HG02870 (cell line): ENCODE measurements around the gene BBS5.
A peak's percentile ranks its signal among the peaks of the same experiment; 100 is the strongest.
"Not testable (repeated sequence)": the region's sequence is repeated elsewhere in the genome, so short reads cannot be mapped to it uniquely, and the experiment has no call there.

ENCODE experiments used
- ATAC-seq: cut with Tn5 transposase; IDR thresholded peaks from one replicate; pipeline ENCODE4 v1.9.1; 2021; ENCODE audit warnings: mild to moderate bottlenecking, moderate library complexity; ENCODE audit not compliant: unreplicated experiment

The BBS5 gene

GRCh38 chr2:169485650-169486138 is 6.4 kb downstream of the BBS5 start:
- ATAC-seq, result no peak

GRCh38 chr2:169486487-169486886 is 7.2 kb downstream of the BBS5 start:
- no peak for ATAC-seq

DNA sequence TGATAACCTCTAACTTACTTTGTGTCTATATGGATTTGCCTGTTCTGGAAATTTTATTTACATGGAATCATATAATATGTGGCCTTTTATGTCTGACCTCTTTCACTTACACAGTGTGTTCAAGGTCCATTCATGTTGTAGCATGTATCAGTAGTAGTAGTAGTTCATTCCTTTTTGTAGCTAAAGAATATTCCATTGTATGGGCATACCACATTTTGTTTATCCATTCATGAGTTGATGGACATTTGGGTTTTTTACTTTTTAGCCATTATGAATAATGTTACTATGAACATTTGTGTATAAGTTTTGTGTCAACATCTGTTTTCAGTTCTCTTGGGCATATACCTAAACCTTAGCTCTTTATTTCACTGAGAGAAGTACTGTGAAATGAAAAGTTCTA is 11.5 kb downstream of the BBS5 start:
- no peak for ATAC-seq

DNA sequence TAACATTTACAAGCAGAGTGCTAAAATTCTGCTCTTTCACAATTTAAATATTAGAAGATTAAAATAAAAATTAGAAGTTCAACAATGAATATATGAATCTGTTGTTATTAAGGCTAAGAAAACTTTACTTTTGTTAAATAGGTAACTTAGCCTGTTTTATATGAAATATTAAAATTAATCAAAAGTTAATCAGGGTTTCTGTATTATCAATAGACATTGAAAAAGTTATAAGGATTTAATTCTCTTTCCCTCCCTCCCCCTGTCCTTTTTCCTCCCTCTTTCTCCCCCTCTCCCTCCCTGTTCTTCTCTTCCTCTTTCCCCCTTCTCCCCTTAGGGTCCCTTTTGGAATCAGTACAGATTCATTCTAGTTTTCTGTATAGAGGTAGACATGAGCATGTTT is 12.1 kb downstream of the BBS5 start:
- no peak for ATAC-seq

DNA sequence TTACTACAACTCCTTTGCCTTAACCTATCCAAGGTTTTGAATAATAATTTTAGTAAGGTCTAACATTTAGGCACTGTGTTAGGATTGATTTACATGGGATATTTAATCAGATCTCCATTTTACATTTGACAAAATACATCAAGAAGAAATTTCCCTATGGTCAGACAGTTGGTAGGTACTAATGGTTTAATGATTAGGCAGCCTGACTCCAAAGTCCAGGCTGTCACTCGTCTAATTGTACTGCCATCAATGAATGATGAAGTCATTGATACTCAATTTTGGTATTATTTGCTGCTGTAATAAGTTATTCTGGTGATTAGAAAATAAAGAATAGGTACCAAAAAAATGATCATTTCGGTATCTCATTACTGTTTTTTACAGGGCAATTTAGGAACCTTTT is 14.1 kb downstream of the BBS5 start:
- no peak for ATAC-seq

DNA sequence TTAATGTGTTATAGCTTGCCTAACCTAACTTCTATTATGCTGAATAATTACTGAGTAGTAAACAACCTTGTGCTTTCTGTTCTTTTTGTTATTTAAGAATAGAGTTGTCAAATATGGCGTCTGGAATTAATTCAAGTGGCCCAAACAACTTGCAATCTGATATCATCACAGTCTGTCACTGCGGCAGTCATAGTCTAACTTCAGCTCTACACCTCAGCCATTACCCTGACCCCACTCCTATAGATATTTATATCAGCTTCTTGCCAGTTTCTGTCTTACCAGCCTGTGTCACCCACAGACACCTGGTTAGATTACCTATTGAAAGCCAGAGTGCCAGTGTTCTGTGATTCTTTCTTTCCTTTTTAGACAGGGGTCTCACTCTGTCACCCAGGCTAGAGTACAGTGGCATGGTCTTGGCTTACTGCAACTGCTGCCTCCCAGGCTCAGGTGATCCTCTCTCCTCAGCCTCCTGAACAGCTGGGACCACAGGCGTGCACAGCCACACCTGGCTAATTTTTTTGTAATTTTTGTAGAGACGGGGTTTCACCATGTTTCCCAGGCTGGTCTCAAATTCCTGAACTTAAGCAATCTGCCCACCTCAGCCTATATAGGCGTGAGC is 16.1 kb downstream of the BBS5 start:
- no peak for ATAC-seq

- ATAC-seq, result no peak
Observed at GRCh38 chr2:169504651-169505050, 25.4 kb downstream of the BBS5 start.

GRCh38 chr2:169507698-169508097 is 28.4 kb downstream of the BBS5 start:
- ATAC-seq, result no peak

- ATAC-seq, result no peak
Observed at GRCh38 chr2:169509298-169509885, 30.1 kb downstream of the BBS5 start, which contains the start of gene KLHL41. TSS of gene KLHL41 (plus strand) at chr2:169509702. CDS start at chr2:169509779, 77 bp downstream.

DNA sequence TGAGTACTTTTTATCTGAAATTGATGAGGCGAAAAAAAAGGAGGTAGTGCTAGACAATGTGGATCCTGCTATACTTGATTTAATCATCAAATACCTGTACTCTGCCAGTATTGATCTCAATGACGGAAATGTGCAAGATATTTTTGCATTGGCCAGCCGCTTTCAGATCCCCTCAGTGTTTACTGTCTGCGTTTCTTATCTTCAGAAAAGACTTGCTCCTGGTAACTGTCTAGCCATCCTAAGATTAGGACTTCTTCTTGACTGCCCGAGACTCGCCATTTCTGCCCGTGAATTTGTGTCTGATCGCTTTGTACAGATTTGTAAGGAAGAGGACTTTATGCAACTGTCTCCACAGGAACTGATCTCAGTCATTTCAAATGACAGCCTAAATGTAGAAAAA is 30.7 kb downstream of the BBS5 start:
- no peak for ATAC-seq

DNA sequence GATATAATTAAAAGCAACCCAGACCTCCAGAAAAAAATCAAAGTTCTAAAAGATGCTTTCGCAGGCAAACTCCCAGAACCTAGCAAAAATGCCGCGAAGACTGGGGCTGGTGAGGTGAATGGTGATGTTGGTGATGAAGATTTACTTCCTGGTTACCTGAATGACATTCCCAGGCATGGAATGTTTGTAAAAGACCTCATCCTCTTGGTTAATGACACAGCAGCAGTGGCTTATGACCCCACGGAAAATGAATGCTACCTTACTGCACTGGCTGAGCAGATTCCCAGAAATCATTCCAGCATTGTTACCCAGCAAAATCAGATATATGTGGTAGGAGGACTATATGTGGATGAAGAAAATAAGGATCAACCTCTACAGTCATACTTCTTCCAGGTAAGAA is 31.2 kb downstream of the BBS5 start:
- no peak for ATAC-seq

- no peak for ATAC-seq
Observed at GRCh38 chr2:169511818-169512217, 32.5 kb downstream of the BBS5 start.

- ATAC-seq, result no peak
Observed at GRCh38 chr2:169512525-169512924, 33.2 kb downstream of the BBS5 start.

DNA sequence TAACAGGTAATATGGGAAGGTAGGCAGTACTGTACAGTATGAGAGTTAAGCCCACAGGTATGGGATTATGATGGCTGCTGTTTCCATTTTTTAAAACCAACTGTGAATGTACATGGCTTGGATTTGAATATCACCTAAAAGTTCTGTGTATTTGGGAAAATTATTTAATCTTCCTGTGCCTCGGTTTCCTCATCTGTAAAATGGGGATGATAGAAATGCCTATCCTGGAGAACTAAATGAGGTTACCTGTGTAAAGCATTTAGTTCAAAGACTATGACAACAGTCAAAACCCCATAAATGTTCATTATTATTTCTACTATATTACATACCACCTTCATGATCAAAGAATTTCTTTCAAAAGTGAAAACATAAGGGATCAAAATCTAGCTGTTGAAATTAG is 33.8 kb downstream of the BBS5 start:
- ATAC-seq, result no peak

DNA sequence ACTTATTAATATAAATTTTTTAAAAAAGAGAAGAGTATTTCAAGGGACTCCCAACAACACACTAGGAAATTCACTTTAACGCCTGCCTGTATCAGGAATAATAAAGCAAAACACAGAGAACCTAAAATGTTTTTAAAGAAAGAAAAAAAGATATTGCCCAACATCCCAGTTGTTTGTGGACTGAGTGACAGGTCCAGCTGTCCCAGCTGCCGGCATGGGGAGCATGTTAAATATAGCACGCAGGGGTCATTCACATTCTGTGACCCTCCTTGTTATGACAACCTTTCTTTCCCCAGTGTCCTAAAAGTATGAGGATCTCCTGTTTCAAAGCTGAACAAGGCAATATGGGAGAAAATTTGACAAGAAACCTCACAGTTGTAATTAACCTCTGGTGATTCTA is 34.6 kb downstream of the BBS5 start:
- no peak for ATAC-seq

- ATAC-seq, result not testable (repeated sequence)
Observed at GRCh38 chr2:169514758-169515157, 35.5 kb downstream of the BBS5 start.

DNA sequence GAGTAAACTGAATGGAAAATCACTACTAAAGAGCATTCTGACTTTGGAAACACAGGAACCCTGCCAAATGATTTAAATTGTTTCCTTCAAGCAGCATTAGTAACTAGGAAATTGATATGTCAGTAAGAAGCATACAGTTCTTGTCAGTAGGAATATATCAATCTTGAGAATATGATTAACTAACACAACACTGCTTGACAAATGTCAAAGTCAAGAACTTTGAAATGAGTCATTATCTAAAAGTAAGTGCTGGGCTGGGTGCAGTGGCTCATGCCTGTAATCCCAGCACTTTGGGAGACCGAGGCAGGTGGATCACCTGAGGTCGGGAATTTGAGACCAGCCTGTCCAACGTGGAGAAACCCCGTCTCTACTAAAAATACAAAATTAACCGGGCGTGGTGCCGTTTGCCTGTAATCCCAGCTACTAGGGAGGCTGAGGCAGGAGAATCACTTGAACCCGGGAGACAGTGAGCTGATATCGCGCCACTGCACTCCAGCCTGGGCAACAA is 37.2 kb downstream of the BBS5 start:
- ATAC-seq, result not testable (repeated sequence)

GRCh38 chr2:169520896-169521295 is 41.6 kb downstream of the BBS5 start:
- ATAC-seq, result no peak

DNA sequence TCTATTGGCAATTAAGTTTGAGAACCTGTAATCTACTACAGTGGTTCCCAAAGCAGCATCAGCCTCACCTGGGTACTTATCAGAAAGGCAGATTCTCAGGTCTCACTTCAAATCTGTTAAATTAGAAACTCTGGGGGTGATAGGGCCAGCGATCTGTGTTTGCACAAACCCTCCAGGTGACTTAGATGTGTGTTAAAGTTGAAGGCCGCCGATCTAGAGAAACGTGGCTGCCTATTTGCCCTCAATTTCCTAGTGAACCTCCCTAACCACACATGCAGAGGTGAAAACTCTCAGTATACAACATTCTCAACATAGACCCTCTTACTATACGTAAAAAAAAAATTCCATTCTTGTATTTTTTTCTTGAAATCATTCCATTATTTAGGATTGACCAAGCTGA is 44.4 kb downstream of the BBS5 start:
- no peak for ATAC-seq

DNA sequence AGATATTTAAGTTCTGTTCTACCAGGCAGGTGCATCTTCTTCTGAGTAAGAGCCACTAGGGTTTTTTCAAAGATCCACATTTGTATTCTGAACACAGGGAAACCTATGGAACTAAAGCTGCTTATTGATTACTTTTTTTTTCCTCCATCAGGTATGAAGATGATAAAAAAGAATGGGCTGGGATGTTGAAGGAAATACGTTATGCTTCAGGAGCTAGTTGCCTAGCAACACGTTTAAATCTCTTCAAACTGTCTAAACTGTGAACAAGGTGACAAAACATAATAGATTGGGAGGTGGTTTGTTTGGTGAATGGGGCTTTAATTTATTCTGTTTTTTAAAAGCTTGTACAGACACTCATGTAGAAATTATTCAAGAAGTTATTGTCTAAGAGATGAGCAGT is 46.1 kb downstream of the BBS5 start:
- ATAC-seq, result no peak

DNA sequence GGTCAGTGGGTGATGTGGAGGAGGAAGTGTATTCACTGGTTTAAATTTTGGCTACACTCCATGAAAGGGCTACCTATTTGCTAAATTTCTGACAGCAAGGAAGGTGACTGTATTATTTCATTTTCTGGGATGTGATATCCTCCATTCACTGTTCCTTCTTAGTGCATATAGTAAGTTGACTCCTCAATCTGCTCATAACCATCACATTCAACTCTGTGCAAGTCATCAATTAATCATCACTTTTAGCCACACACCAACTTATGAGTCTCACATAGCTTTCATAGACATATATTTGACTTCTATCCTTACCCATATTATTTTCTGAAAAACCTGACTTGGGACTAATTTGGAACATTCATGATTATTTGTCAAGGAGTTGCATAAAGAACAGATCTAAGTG is 47.2 kb downstream of the BBS5 start:
- ATAC-seq, result no peak

- ATAC-seq, result peak; percentile 78
Observed at GRCh38 chr2:169528271-169528701, 49.0 kb downstream of the BBS5 start.

DNA sequence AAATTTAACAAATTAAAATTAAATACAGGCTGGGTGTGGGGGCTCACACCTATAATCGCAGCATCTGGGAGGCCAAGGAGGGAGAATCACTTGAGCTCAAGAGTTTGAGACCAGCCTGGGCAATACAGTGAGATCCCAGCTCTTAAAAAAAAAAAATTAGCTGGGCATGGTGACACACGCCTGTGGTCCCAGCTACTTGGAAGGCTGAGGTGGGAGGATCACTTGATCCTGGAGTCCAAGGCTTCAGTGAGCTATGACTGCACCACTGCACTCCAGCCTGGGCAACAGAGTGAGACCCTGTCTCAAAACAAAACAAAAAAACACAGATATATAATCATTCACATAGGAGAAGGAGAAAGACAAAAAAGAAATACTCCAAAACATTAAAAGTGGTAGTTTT is 60.2 kb downstream of the BBS5 start:
- ATAC-seq, result not testable (repeated sequence)
